22Rv1 (cell line): ENCODE results near the gene P2RY2.

ENCODE experiments used
- H3K27ac ChIP-seq: fragments of 450-650 bp; 2 replicates; pipeline ENCODE4 v1.5.1; 2017
- CTCF ChIP-seq: fragments of 450-650 bp; IDR thresholded peaks from 2 replicates; pipeline ENCODE4 v1.5.1; 2017; ENCODE audit warnings: mild to moderate bottlenecking
- ZFX ChIP-seq: fragments of 450-650 bp; IDR thresholded peaks from 2 replicates; pipeline ENCODE4 v1.6.1; 2017; ENCODE audit warnings: antibody characterized with exemption, borderline replicate concordance

Gene P2RY2

GRCh38 chr11:73174495-73174791 lies 43.6 kb upstream of the P2RY2 start:
- TF ChIP-seq CTCF: no peak
- no peak for TF ChIP-seq ZFX
- no peak overlapping the region for H3K27ac ChIP-seq

DNA sequence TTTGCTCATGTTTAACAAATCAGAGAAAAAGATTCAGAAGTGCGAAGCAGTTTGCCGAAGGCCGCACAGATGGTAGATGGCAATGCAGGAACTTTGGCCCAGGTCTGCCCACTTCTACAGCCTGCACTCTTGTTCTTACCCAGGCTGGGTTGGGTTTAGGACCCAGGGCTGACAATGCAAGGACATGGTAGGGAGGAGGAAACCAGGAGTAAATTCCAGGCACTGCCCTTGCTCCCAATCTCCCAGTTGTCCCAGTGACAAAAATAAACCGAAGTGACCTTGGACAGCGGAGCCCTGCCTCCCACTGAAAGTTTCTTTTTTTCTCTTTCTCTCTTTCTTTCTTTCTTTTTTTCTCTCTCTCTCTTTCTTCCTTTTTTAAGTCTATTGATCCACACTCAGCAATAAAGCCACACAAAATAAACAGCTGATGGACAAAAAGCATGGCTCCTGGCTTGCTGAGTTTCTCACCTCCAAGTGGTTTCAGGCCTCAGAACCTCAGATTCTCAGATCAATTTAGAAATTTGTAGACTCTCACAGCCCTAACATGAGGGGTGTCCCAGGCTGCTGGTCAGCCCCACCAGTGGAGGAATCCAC lies 42.4 kb upstream of the P2RY2 start:
- H3K27ac ChIP-seq: no peak overlapping the region
- TF ChIP-seq CTCF (no peak), ZFX (no peak)

DNA sequence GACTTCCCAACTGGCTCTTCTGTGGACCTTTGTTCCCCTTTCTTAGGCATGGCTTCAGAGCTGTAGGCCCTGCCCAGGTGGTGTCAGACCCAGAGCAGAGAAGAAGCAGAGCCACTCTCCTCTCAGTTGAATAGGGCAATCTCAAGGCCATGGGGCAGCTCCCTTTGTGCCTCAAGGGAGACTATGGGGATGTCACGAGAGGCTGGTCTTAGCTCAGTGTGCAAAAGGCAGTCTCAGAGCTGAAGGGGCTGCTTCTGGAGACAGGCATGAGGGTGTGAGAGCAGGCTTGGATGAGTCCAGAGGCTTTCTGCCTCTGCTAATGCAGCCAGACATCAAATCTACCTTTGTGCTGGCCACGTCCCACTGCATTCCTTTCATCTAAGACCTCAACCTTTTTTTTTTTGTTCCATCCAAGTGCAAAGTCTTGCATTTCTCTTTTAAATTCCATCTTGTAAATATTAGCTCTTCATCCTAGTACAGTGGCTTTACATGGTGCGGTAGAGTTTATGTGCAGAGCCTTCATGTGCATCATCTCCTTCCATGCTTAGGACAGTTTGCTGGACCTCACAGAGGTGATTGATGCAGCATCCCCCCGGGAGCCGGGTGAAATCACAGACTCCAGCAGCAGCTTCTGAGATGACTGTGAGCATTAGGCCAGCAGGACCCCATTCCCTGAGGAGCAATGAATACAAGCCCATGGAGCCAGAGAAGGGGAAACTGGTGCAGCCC lies 41.8 kb upstream of the P2RY2 start:
- TF ChIP-seq CTCF (no peak), ZFX (no peak)
- no peak overlapping the region for H3K27ac ChIP-seq

DNA sequence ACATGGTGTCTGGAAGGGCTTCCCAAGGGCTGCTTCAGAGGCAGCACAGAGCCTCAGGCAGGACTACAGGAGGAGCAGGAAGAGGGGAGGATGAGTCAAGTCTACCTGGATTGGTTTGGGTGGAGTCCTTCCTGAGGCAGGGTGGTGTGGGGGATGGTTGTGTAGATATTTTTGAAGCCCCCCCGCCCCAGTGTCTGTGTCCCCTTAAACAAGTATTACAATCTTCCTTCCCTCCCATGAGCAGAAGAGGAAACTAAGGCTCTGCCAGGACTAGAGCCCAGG lies 41.3 kb upstream of the P2RY2 start:
- TF ChIP-seq ZFX (no peak), CTCF (no peak)
- H3K27ac ChIP-seq: no peak overlapping the region

DNA sequence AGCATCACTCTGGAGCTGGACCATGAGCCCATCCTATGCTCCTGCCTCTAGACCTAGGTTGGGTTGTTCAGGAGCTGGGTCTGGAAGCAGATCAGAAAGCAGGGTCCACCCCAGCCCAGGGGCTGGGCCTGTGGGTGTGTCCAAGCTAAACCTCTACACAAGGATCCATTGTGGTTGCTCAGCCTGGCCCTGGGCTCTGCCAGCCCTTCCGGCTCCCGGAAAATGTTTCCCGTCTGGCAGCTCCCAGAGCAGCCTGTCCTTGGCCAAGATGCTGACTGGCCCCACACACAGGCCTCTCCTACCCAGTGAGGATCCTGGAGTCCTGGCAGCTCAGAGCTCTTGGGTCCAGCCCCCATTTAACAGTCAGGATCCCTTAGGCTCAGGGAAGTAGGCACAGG lies 40.7 kb upstream of the P2RY2 start:
- H3K27ac ChIP-seq: no peak overlapping the region
- TF ChIP-seq ZFX (no peak), CTCF (no peak)

- no peak overlapping the region for H3K27ac ChIP-seq
Observed at GRCh38 chr11:73177778-73178539, 40.1 kb upstream of the P2RY2 start.

More at GRCh38 chr11:73177778-73178539, 40.1 kb upstream of the P2RY2 start:
- TF ChIP-seq CTCF (peak; percentile 65), ZFX (no peak)
